Body of pancreas (tissue), 4 donors: ENCODE results near the gene MDH1. TPM values are rescaled to one million over a fixed set of nuclear protein-coding genes. Genes with fewer than 3 reads are reported as not detected.
A peak's percentile ranks its signal among the peaks of the same experiment; 100 is the strongest.

ENCODE experiments used
- ATAC-seq: fragments of 150-250 bp; one replicate; pipeline ENCODE4 v1.9.1; 2016
- DNase-seq, 4 donors: peaks; one replicate each; pipeline ENCODE4 v3.0.0-alpha.2; 2019
- H3K27ac ChIP-seq, 4 donors: fragments of 200-600 bp; sonication (generic); 1 replicate in 3 of 4; 2 replicates in 1 of 4; pipeline versions ENCODE4 v1.5.1 to v1.6.1; 2016 to 2019; ENCODE audit warnings: mild to moderate bottlenecking in 1 of 4, mixed read lengths in 1 of 4, moderate library complexity in 1 of 4
- H3K27me3 ChIP-seq, 2 donors: fragments of 200-600 bp; sonication (generic); one replicate each; pipeline ENCODE4 v1.6.0; 2016; ENCODE audit warnings: mild to moderate bottlenecking in 1 of 2
- H3K36me3 ChIP-seq, 2 donors: fragments of 200-600 bp; sonication (generic); replicated peaks in 1 of 2; 2 replicates each; pipeline ENCODE4 v1.5.1; 2016; ENCODE audit warnings: low read depth in 2 of 2; ENCODE audit not compliant: insufficient read depth in 1 of 2
- H3K4me1 ChIP-seq: fragments of 200-600 bp; sonication (generic); one replicate; pipeline ENCODE4 v1.6.0; 2016
- H3K4me3 ChIP-seq, 2 donors: fragments of 200-600 bp; sonication (generic); 1 replicate in 1 of 2; 2 replicates in 1 of 2; pipeline ENCODE4 v1.5.1; 2016 to 2019
- H3K9me3 ChIP-seq, 3 donors: fragments of 200-600 bp; sonication (generic); 1 replicate in 2 of 3; 2 replicates in 1 of 3; pipeline ENCODE4 v1.5.1; 2016
- POLR2A ChIP-seq, 3 donors: fragments of 450-650 bp; IDR thresholded peaks; one replicate each; pipeline ENCODE4 v1.6.1; 2016; ENCODE audit warnings: antibody characterized with exemption in 3 of 3, mild to moderate bottlenecking in 2 of 3
- WGBS, 2 donors: methylation state at CpG; one replicate each; pipeline ENCODE4 v1.1.5; 2017; 5-methylcytosine and 5-hydroxymethylcytosine counted together
- intact Hi-C: fragments of 100-400 bp; cut with DNase I; formaldehyde crosslinking; loops from one replicate; pipeline ENCODE4 v1.15.1; 2023
- total RNA-seq, 2 donors: library from RNA; depleted of rRNA; stranded (reverse); fragments of >200 nt; gene quantifications; one replicate each; pipeline ENCODE4 v1.1.0, GENCODE V29; 2016
- TF ChIP-seq, protein P1 (sequence below), 7 experiments: fragments of 450-650 bp in 4 of 7; fragments of 200-600 bp in 3 of 7; sonication (generic) in 3 of 7; IDR thresholded peaks; one replicate each; pipeline ENCODE4 v1.5.1; 2016 to 2019; ENCODE audit warnings: antibody characterized with exemption in 7 of 7

MDH1 gene
- total RNA-seq, 2 donors from 2014 or later: 61.2 to 93.9 TPM

DNA sequence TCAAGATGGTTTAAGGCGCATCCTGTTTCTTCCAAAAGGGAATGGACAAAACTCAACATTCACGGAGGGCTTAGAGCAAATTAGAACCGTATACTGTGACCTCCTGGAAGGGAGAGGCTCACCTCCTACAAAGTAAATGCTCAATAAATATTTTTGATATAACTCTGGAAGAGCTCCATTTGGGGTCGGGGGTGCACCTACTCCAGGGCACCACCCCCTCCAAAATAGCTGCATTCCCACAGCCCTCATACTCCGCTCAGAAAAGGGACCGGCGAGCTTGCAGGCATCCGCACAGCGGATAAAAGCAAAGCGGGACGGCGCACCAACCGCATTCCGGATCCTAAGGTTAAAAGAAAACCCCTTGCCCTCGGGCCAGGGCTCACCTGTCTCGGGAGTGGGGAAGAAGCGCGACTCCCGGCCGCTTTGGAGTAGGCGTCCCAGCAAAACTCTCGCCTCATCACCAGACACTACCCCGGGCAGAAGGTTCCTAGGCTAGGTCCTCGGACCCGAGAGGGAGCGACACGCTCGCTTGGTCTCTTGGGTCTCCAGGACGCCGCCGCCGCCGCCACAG is 864 bp upstream of the MDH1 start:
- intact Hi-C loops: no loop called here
- Histone ChIP-seq H3K27ac (peak overlapping the region; percentile 64 to 86 (median 83)), H3K4me3 (peak overlapping the region; percentile 40 to 64), H3K27me3 (no peaks in the 10 kb centered on the region), H3K4me1 (peaks cover 28% of the 10 kb centered on the region), H3K36me3 (no peaks in the 10 kb centered on the region), H3K9me3 (no peaks in the 10 kb centered on the region)
- 0 to 1% methylated on average over 10 to 33 of the region's 33 CpGs for WGBS, 2 donors
- ATAC-seq: no peak
- no peak for TF ChIP-seq POLR2A (IDR thresholded peaks at IDR 0.05)
- TF ChIP-seq, protein P1, sequence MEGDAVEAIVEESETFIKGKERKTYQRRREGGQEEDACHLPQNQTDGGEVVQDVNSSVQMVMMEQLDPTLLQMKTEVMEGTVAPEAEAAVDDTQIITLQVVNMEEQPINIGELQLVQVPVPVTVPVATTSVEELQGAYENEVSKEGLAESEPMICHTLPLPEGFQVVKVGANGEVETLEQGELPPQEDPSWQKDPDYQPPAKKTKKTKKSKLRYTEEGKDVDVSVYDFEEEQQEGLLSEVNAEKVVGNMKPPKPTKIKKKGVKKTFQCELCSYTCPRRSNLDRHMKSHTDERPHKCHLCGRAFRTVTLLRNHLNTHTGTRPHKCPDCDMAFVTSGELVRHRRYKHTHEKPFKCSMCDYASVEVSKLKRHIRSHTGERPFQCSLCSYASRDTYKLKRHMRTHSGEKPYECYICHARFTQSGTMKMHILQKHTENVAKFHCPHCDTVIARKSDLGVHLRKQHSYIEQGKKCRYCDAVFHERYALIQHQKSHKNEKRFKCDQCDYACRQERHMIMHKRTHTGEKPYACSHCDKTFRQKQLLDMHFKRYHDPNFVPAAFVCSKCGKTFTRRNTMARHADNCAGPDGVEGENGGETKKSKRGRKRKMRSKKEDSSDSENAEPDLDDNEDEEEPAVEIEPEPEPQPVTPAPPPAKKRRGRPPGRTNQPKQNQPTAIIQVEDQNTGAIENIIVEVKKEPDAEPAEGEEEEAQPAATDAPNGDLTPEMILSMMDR (IDR thresholded peaks at IDR 0.05): no peak
- DNase-seq: no peak

GRCh38 chr2:63589148-63589958 is 590 bp downstream of the MDH1 start:
- TF ChIP-seq, protein P1 (IDR thresholded peaks at IDR 0.05): no peak
- no peak for TF ChIP-seq POLR2A (IDR thresholded peaks at IDR 0.05)
- no peaks in the 10 kb centered on the region for H3K36me3 ChIP-seq
- 4 to 5% methylated on average over 18 to 26 of the region's 26 CpGs for WGBS, 2 donors
- no peak for DNase-seq
- H3K27ac ChIP-seq: peak overlapping the region; percentile 64 to 86 (median 83)
- ATAC-seq: no peak
- peaks cover 28% of the 10 kb centered on the region for H3K4me1 ChIP-seq
- peak overlapping the region; percentile 59 to 64 for H3K4me3 ChIP-seq
- H3K27me3 ChIP-seq: no peaks in the 10 kb centered on the region
- no peaks in the 10 kb centered on the region for H3K9me3 ChIP-seq
- intact Hi-C loops: no loop called here

DNA sequence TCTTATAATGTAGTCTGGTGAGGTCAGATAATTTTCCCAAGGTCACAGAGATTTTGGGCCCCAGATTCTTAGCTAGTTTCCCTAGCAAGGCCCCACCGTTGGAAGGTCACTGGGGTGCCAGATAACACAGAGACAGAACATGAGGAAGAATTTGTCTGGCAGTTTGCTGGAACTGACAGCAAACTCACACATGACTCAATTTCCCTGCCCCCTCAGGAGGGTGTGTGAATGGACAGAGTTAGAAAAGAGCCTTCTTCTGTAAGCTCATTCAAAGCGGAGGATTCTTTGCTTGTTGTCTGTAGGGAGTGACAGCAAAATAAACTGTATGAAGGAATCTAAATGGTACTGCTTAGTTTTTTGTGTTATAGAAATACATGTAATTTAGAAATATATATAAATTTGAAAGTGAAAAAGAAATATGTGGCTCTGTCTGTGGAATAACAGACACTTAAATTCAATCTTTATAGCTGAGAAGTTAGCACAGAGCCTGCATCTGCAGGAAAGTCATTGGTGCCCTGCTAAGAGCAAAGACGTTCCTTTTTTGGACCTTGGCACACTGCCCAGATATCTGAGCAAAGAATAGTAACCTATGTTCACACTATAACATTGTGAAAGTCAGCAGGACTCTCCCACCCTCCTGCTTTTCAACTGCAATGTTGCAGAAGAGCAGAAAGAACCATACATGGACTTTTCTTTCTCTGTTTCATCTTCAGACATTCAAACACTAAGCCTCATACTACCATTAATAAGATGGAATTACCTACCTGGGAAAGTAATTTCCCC is 2.1 kb downstream of the MDH1 start:
- Histone ChIP-seq H3K27ac (no peak overlapping the region), H3K27me3 (no peaks in the 10 kb centered on the region), H3K4me3 (no peak overlapping the region), H3K36me3 (peaks cover 0 to 5% of the 10 kb centered on the region in 2 donors), H3K9me3 (no peaks in the 10 kb centered on the region), H3K4me1 (peaks cover 28% of the 10 kb centered on the region)
- TF ChIP-seq, protein P1 (IDR thresholded peaks at IDR 0.05): no peak
- no peak for TF ChIP-seq POLR2A (IDR thresholded peaks at IDR 0.05)
- WGBS, 2 donors: 33 to 40% methylated on average over 3 of the region's 3 CpGs
- DNase-seq (peak in 2 of 4 donors; percentile 8 to 36), ATAC-seq (no peak)
- intact Hi-C loops: no loop called here

- Histone ChIP-seq H3K36me3 (peaks cover 0 to 5% of the 10 kb centered on the region in 2 donors), H3K9me3 (no peaks in the 10 kb centered on the region), H3K4me3 (no peak overlapping the region), H3K27me3 (no peaks in the 10 kb centered on the region), H3K27ac (no peak overlapping the region), H3K4me1 (peaks cover 28% of the 10 kb centered on the region)
- WGBS, 2 donors: 87 to 93% methylated on average over 3 of the region's 3 CpGs
- intact Hi-C loops: no loop called here
- TF ChIP-seq POLR2A (IDR thresholded peaks at IDR 0.05): no peak
- TF ChIP-seq, protein P1 (IDR thresholded peaks at IDR 0.05): no peak
- no peak for ATAC-seq
- no peak for DNase-seq
Measured at GRCh38 chr2:63591566-63592175, 2.9 kb downstream of the MDH1 start.
